T47D (cell line): ENCODE data around the gene LBX2.
"Not testable (repeated sequence)": the region's sequence is repeated elsewhere in the genome, so short reads cannot be mapped to it uniquely, and the experiment has no call there.

Source experiments
- DNase-seq, 2 experiments: peaks; one replicate each; pipeline versions ENCODE4 v3.0.0 to v3.0.0-alpha.2; 2011 to 2012; ENCODE audit warnings: low read depth in 1 of 2, low spot score in 1 of 2
- JUND ChIP-seq: IDR thresholded peaks from 2 replicates; pipeline ENCODE4 v1.6.1; 2012; ENCODE audit warnings: low read depth
- in situ Hi-C: cut with HindIII; loops from 2 replicates; pipeline ENCODE4 v1.10.0; 2016; ENCODE audit warnings: low sequenced_read_pairs, low pct_unique_long_range_greater_than_20kb

The LBX2 gene

DNA sequence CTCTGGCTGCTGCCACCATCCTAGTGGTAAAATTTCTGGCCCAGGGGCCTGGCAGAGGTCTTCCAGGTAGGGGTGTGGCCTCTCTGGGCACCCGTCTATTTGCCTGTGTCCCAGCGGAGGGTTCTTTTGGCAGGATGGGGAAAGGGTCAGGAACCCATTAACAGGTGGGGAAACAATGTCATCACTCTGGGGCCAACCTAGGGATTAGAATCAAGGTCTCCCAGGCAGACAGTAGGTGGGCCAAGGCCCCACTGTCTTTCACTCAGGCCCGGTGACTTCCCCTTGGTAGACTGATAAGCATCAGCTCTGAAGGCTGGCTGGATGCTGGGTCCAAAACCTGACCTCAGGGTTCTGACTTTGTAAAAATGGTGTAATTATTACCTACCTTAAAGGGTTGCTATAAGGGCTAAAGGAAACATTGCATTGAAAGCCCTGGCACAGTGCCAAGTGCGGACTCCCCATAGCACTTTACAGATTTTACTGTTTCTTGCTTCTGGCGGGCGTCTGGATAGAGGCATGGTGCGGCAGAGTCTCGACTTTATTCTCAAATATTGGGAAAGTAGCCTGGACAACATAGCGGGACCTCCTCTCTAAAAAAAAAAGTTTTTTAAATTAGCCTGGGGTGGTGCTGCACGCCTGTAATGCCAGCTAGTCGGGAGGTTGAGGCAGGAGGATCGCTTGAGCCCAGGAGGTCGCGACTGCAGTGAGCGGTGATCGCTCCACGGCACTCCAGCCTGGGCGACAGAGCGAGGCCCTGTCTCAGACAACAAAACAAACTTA, 2.2 kb downstream of the LBX2 start:
- TF ChIP-seq JUND: no peak
- in situ Hi-C loops: no loop called here
- DNase-seq: no peak

DNA sequence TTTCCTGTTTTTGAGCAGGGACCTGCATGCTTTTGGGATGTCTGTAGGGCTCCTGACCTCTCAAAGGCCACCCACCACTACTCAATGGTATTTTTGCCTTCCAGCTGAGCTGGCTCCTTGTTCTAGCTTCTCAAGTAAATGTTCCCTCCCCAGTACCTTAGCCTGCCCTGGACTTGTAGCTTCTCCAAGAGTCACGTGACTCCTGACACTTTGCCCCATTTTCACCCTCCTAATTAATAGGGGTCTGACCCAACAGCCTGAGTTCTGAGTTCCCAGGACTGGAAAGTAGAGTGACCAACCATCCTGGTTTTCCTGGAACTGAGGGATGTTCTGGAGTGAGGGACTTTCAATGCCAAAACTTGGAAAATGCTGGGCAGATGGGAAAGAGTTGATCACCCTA, 4.0 kb downstream of the LBX2 start:
- in situ Hi-C loops: no loop called here
- no peak for TF ChIP-seq JUND
- no peak for DNase-seq

DNA sequence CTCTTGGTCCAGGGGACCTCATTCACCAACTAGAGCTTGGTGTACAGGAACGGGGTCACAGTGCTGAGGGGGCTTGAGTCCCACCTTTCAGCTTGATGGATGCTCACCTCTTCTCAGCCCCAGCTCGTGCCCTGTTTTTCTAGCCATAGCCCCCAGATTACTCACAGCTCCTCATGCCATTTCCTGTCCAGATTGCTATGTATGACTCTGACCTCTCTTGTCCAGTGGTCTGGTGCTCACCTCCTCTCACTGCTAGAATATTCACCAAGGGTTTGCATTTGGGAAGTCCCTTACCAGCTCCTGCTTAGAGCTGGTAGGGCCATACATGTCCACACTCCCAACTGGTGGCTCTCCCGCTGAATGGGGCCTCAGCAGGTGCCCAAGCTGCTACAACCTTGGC, 5.9 kb downstream of the LBX2 start:
- in situ Hi-C loops: no loop called here
- no peak for TF ChIP-seq JUND
- no peak for DNase-seq

DNA sequence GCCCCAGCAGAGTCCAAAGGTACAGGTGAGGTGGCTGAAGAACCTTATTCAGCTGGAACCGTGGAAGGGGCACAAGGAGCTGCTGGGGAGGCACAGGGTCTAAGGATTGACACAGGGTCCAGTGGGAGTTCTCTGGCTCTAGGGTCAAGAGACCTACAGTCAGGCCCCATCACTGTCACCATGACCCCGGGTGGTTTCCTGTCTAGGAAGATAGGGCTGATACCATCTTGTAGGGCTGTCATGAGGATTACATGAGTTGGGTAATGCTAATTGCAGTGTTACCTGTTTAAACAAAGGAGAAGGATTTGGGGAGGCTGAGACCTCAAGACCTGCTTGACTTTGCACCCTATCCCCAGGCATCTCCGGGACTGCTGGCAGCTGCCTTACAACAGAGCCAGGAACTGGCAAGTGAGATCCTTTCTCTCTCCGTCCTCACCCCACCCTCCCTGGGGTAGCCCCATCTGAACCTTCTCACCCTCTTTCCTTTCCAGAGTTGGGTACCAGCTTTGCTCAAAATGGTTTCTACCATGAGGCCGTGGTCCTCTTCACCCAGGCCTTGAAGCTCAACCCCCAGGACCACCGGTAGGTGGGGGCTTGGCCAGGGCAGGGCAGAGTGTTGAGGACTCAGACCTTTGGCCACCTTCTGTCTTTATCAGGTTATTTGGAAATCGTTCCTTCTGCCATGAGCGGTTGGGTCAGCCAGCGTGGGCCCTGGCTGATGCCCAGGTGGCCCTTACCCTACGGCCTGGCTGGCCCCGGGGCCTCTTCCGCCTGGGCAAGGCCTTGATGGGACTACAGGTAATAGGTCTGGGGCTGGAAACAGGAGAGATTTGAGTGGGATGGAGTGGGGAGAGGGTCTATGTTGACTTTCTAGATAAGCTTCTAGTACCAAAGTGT, 7.5 kb downstream of the LBX2 start:
- in situ Hi-C loops: no loop called here
- TF ChIP-seq JUND: no peak
- DNase-seq: no peak

DNA sequence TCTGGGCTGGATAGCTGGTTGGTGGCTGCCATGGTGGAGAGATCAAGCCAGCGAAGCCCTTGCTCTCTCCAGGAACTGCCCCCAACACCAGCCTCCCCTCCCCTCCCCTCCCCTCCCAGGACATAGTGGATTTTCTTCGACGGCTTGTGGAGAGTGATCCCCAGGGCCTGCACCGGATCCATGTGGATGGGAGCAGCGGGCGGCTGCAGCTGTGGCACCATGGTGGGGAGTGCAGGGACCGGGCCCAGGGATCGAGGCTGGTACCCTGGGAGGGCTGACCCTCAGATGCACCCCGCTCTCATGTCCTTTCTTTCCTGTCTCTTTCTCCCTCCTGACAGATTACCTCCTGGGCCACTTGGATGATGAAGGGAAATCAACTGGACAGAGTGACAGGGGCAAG, 9.5 kb downstream of the LBX2 start:
- in situ Hi-C loops: no loop called here
- no peak for TF ChIP-seq JUND
- DNase-seq: no peak

DNA sequence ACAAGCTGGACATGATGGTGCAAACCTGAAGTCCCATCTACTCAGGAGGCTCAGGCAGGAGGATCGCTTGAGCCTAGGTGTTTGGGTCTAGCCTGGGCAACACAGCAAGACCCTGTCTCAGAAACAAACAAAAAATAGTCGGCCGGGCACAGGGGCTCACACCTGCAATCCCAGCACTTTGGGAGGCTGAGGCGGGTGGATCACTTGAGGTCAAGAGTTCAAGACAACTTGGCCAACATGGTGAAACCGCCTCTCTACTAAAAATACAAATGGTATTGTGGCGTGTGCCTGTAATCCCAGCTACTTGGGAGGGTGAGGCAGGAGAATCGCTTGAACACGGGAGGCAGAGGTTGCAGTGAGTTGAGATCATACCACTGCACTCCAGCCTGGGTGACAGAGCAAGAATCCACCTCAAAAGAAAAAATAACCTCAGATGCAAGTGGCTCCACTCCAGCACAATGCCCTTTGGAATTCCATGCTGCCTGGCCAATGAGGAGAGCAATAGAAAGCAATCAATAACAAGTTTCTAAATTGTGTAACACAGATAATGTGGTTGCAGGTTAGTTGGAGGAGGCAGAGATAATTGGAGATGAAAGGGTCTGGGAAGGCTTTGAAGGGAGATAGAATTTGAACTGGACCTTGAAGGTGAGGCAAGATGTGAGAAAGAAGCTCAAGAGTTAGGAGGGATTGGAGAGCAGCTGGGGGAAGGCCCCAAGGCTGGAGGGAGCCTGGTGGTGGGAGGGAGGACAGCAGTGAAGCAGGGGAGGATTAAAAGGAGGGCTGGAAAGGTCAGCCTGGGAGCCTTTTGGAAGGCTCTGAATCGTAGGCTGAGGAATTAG, 10.5 kb downstream of the LBX2 start:
- in situ Hi-C loops: no loop called here
- no peak for DNase-seq
- no peak for TF ChIP-seq JUND

DNA sequence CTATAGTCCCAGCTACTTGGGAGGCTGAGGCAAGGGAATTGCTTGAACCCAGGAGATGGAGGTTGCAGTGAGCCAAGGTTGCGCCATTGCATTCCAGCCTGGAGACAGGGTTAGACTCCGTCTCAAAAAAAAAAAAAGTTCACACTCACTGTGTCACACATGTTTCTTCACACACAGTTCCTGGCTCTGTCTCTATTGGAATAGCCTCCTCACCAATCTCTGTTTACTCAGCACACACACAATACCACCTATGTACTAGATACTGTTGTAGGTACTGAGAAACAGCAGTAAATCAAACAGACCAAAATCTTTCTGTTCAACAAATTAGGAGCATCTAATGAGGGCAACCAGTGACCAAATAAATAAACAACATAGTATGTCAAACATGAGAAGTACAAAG, 13.3 kb downstream of the LBX2 start:
- TF ChIP-seq JUND: no peak
- no peak for DNase-seq
- in situ Hi-C loops: no loop called here

DNA sequence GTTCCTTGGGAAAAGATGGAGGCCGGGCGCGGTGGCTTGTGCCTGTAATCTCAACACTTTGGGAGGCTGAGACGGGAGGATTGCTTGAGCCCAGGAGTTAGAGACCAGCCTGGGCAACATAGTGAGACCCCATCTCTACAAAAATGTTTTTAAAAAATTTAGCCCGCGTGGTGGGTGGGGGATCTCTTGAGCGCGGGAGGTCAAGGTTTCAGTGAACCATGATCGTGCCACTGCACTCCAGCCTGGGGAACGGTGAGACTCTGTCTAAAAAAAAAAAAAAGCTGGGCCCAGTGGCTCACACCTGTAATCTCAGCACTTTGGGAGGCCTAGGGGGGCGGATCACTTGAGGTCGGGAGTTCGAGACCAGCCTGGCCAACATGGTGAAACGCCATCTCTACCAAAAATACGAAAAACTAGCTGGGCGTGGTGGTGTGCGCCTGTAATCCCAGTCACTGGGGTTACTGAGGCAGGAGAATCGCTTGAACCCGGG, 15.7 kb downstream of the LBX2 start:
- DNase-seq, in situ Hi-C loops: not testable (repeated sequence)

DNA sequence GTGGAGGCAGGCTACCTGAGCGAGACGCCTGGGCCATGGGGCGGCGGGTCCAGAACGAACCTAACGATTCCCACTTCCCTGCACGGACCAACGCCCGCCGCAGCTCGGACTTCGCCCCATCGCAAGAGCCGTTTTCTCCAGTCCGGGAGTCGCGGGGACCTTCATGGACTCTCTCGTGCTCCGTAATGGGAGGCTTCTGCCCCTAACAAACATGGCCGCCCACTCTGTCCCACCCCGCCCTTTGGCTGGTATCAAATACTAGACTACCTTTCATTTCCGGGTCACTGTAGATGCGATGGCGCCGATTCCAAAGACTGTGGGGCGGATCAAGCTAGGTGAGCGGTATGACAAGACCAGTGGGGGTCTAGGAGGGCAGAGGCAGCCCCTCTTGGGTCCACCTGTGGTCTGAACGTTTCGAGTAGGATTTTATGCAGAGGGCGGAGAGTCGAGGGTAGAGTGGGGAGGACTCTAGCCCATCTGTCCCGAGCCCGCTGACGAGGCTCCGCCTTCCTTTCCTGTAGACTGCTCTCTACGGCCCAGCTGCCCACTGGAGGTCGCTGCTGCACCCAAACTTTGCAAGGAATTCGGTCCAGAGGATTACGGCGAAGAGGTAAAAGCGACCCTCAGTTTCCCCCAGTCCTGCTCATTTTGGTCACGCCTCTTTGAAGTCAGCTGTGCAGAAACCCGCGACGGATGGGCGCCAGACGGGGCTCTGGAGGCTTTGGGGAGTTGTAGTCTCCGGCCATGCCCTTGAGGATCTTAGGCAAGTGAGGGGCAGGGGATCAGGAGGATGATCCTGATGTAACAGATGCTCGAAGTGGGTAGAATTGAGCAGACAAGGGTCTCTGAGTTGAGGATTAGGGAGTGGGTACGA, 16.4 kb downstream of the LBX2 start, which contains the start of the genes CCDC142 and TTC31:
CCDC142 (minus strand) TSS at position 198 of the 874 bp plus-strand sequence; CDS start at position 37, 161 bp downstream.
TTC31 (plus strand) TSS at position 281 of the 874 bp plus-strand sequence; CDS start at position 296, 15 bp downstream.
- in situ Hi-C loops: no loop called here
- TF ChIP-seq JUND: no peak

DNA sequence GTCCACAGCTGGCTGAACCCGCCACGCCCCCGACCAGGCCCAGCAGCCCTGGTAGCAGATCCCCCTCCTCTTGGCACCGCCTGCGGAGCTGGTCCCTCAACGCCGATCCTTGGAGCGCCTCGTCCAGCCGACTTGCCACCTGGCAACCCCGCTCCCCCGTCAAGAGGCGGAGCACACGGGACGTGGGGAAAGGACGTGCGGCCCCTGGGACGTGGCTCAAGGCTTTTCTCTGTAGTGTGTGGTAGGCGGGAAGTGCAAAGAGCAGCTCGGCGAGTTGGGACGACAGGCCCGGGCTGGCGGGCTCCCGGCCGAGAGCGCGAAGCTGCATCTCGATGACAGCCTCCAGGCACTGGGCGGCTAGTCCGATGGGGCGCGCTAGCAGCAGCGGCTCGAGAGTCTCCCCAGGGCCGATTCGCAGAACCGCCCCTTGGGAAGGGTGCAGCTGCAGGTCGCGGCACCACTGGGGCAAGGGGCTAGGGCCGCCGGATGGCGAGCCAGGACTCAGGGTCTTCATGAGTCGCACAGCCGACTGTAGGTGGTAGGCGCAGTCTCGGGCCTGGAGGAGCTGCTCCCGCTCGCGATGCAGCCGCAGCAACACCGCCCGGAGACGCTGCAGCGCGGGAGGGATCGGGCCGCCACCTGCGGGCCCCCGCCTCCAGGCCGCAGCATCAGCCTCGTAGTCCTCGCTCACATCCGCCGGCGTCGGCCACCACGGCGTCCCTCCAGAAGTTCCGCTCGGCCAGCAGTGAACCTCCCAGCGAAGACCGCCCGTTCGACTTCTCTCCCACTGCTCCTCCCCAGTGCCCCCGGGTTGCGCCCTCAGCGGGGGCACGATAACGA, 17.2 kb downstream of the LBX2 start:
- peak in 1 of 2 experiments; percentile 13 for DNase-seq
- no peak for TF ChIP-seq JUND
- in situ Hi-C loops: no loop called here

More for the DNA sequence above, 16.4 kb downstream of the LBX2 start, which contains the start of the genes CCDC142 and TTC31:
- peak; percentile 69 to 92 for DNase-seq
